Thyroid gland (tissue), 4 donors: ENCODE results near the gene RAPGEF4.

Experiments used
- CTCF ChIP-seq, 6 experiments: fragments of 200-600 bp in 3 of 6; fragments of 450-650 bp in 3 of 6; sonication (generic) in 3 of 6; IDR thresholded peaks; one replicate each; pipeline ENCODE4 v1.5.1; 2016 to 2019; ENCODE audit warnings: antibody characterized with exemption in 6 of 6, mild to moderate bottlenecking in 2 of 6, inconsistent platforms in 1 of 6, moderate library complexity in 1 of 6
- POLR2A ChIP-seq, 2 donors: fragments of 450-650 bp; IDR thresholded peaks; one replicate each; pipeline ENCODE4 v1.6.1; 2017; ENCODE audit warnings: antibody characterized with exemption in 2 of 2, mild to moderate bottlenecking in 2 of 2, moderate library complexity in 1 of 2

GRCh38 chr2:173077506-173078177 is 342.0 kb downstream of the RAPGEF4 start:
- TF ChIP-seq CTCF (IDR thresholded peaks at IDR 0.05) (no peak), POLR2A (IDR thresholded peaks at IDR 0.05) (no peak)
